Liver (tissue), 9 donors: ENCODE data around the gene PCMTD2. TPM values are rescaled to one million over a fixed set of nuclear protein-coding genes. Genes with fewer than 3 reads are reported as not detected.

Source experiments
- DNase-seq: peaks from one replicate; pipeline ENCODE4 v3.0.0-alpha.2; 2017; ENCODE audit warnings: low spot score
- H3K27ac ChIP-seq, 2 donors: one replicate each; pipeline ENCODE4 v1.7.0; 2013; ENCODE audit warnings: inconsistent platforms in 2 of 2, low read length in 2 of 2, control low read depth in 1 of 2, low read depth in 1 of 2, mild to moderate bottlenecking in 1 of 2
- H3K27me3 ChIP-seq, 4 donors: one replicate each; pipeline versions ENCODE4 v1.6.1 to v1.7.0; 2013; ENCODE audit warnings: low read length in 3 of 4, inconsistent platforms in 1 of 4, mild to moderate bottlenecking in 1 of 4, moderate library complexity in 1 of 4; ENCODE audit not compliant: control insufficient read depth in 4 of 4, insufficient read depth in 4 of 4
- H3K36me3 ChIP-seq, 4 donors: one replicate each; pipeline versions ENCODE4 v1.6.1 to v1.7.0; 2013; ENCODE audit warnings: low read length in 3 of 4, mild to moderate bottlenecking in 3 of 4, low read depth in 1 of 4, moderate library complexity in 1 of 4; ENCODE audit not compliant: control insufficient read depth in 4 of 4, insufficient read depth in 3 of 4
- H3K4me1 ChIP-seq, 4 donors: one replicate each; pipeline versions ENCODE4 v1.6.1 to v1.7.0; 2013; ENCODE audit warnings: low read length in 3 of 4, mild to moderate bottlenecking in 3 of 4, moderate library complexity in 1 of 4; ENCODE audit not compliant: control insufficient read depth in 4 of 4, insufficient read depth in 4 of 4
- H3K4me3 ChIP-seq, 3 donors: one replicate each; pipeline versions ENCODE4 v1.6.1 to v1.7.0; 2013; ENCODE audit warnings: low read length in 3 of 3, control low read depth in 1 of 3, low read depth in 1 of 3, mild to moderate bottlenecking in 1 of 3
- H3K9ac ChIP-seq, 2 donors: one replicate each; pipeline ENCODE4 v1.7.0; 2013; ENCODE audit warnings: low read length in 2 of 2, mild to moderate bottlenecking in 2 of 2, moderate library complexity in 2 of 2, control low read depth in 1 of 2, low read depth in 1 of 2
- H3K9me3 ChIP-seq, 4 donors: one replicate each; pipeline versions ENCODE4 v1.6.1 to v1.7.0; 2013; ENCODE audit warnings: low read length in 3 of 4; ENCODE audit not compliant: control insufficient read depth in 4 of 4
- ATF3 ChIP-seq: IDR thresholded peaks from 2 replicates; pipeline ENCODE4 v1.6.1; 2016; ENCODE audit warnings: antibody characterized with exemption
- CTCF ChIP-seq: fragments of 150-350 bp; IDR thresholded peaks from 2 replicates; pipeline ENCODE4 v1.5.1; 2017; ENCODE audit warnings: improper control_type of control experiment, low read depth, low read length; ENCODE audit not compliant: missing input control
- EGR1 ChIP-seq, 2 donors: IDR thresholded peaks; 2 replicates each; pipeline ENCODE4 v1.6.1; 2016 to 2018; ENCODE audit warnings: antibody characterized with exemption in 2 of 2, low read depth in 2 of 2
- FOXA1 ChIP-seq: IDR thresholded peaks from 2 replicates; pipeline ENCODE4 v1.6.1; 2016; ENCODE audit warnings: antibody characterized with exemption
- GABPA ChIP-seq, 2 donors: IDR thresholded peaks in 1 of 2; conservative IDR thresholded peaks in 1 of 2; 2 replicates each; pipeline ENCODE4 v1.6.1; 2016; ENCODE audit warnings: antibody characterized with exemption in 2 of 2, mild to moderate bottlenecking in 1 of 2, moderate library complexity in 1 of 2
- HNF4A ChIP-seq, 2 donors: conservative IDR thresholded peaks; 2 replicates each; pipeline ENCODE4 v1.6.1; 2016; ENCODE audit warnings: antibody characterized with exemption in 2 of 2, mild to moderate bottlenecking in 2 of 2
- HNF4G ChIP-seq: IDR thresholded peaks from 2 replicates; pipeline ENCODE4 v1.6.1; 2016; ENCODE audit warnings: antibody characterized with exemption
- MAX ChIP-seq: IDR thresholded peaks from 2 replicates; pipeline ENCODE4 v1.6.1; 2016; ENCODE audit warnings: antibody characterized with exemption
- RAD21 ChIP-seq, 2 donors: IDR thresholded peaks; 2 replicates each; pipeline ENCODE4 v1.6.1; 2016; ENCODE audit warnings: antibody characterized with exemption in 2 of 2, mild to moderate bottlenecking in 2 of 2
- RXRA ChIP-seq, 2 donors: IDR thresholded peaks; 2 replicates each; pipeline ENCODE4 v1.6.1; 2017 to 2018; ENCODE audit warnings: antibody characterized with exemption in 2 of 2, mild to moderate bottlenecking in 1 of 2
- SP1 ChIP-seq: IDR thresholded peaks from 2 replicates; pipeline ENCODE4 v1.6.1; 2018; ENCODE audit warnings: antibody characterized with exemption, mild to moderate bottlenecking
- TAF1 ChIP-seq: conservative IDR thresholded peaks from 2 replicates; pipeline ENCODE4 v1.6.1; 2016; ENCODE audit warnings: antibody characterized with exemption, mild to moderate bottlenecking
- YY1 ChIP-seq: IDR thresholded peaks from 2 replicates; pipeline ENCODE4 v1.6.1; 2016; ENCODE audit warnings: antibody characterized with exemption, mild to moderate bottlenecking
- ZBTB33 ChIP-seq: IDR thresholded peaks from 2 replicates; pipeline ENCODE4 v1.6.1; 2016; ENCODE audit warnings: antibody characterized with exemption
- WGBS: extraction: QIAGEN DNeasy Blood & Tissue Kit; methylation state at CpG from one replicate; pipeline ENCODE4 v1.1.7; 2013; 5-methylcytosine and 5-hydroxymethylcytosine counted together
- polyA plus RNA-seq, 2 donors: library from polyadenylated mRNA; stranded (reverse) in 1 of 2; unstranded in 1 of 2; fragments of 200-250 nt in 1 of 2; fragments of >200 nt in 1 of 2; fragmentation: Nextera tagmentation in 1 of 2; extraction: Ambion mirVana in 1 of 2; gene quantifications; one replicate each; pipeline versions ENCODE4 v1.2.1 to v1.2.3, GENCODE V29; 2013 to 2015
- total RNA-seq, 2 donors: library from RNA; depleted of rRNA; stranded (reverse); fragments of >200 nt; gene quantifications; one replicate each; pipeline ENCODE4 v1.2.3, GENCODE V29; 2014
- donor health status: healthy.
- donor health status: healthy.
- donor health status: healthy.
- donor health status: healthy.
- donor health status: healthy.

PCMTD2 gene
- total and polyA plus RNA-seq, 4 donors, result 12.7 to 74.4 (median 25.4) TPM

- no peaks in the 10 kb centered on the region for H3K36me3 ChIP-seq
- H3K27ac ChIP-seq, result no peak overlapping the region
- no peaks in the 10 kb centered on the region for H3K27me3 ChIP-seq
- no peak for TF ChIP-seq RAD21 (IDR thresholded peaks at IDR 0.05)
- TF ChIP-seq MAX, result no peak
- no peak for TF ChIP-seq TAF1
- TF ChIP-seq HNF4A (conservative IDR thresholded peaks at IDR 0.05), result no peak
- no peak for TF ChIP-seq EGR1 (IDR thresholded peaks at IDR 0.05; ENCODE audit: low read depth in 2 of 2)
- TF ChIP-seq ATF3, result no peak
- no peaks in the 10 kb centered on the region for H3K9me3 ChIP-seq
- WGBS, result 96% methylated on average over 27 of the region's 27 CpGs
- peaks cover 10 to 23% (median 20%) of the 10 kb centered on the region in 4 donors for H3K4me1 ChIP-seq
- H3K4me3 ChIP-seq, result no peak overlapping the region
- no peak overlapping the region for H3K9ac ChIP-seq
- DNase-seq, result no peak
Measured at GRCh38 chr20:64231621-64232550, 23.7 kb upstream of the PCMTD2 start.

GRCh38 chr20:64232794-64233193, 22.8 kb upstream of the PCMTD2 start:
- H3K4me3 ChIP-seq, result no peak overlapping the region
- no peaks in the 10 kb centered on the region for H3K36me3 ChIP-seq
- H3K27ac ChIP-seq, result no peak overlapping the region
- H3K27me3 ChIP-seq, result no peaks in the 10 kb centered on the region
- 49% methylated on average over 3 of the region's 3 CpGs for WGBS
- H3K9me3 ChIP-seq, result no peaks in the 10 kb centered on the region
- H3K4me1 ChIP-seq, result peaks cover 19 to 30% (median 28%) of the 10 kb centered on the region in 4 donors
- DNase-seq, result no peak
- no peak overlapping the region for H3K9ac ChIP-seq
- no peak for TF ChIP-seq RXRA (IDR thresholded peaks at IDR 0.05)
- TF ChIP-seq CTCF, result no peak
- no peak for TF ChIP-seq FOXA1
- TF ChIP-seq YY1, result no peak
- no peak for TF ChIP-seq GABPA (IDR thresholded peaks at IDR 0.05 in 1 of 2, conservative IDR thresholded peaks at IDR 0.05 in 1 of 2)
- TF ChIP-seq SP1, result no peak

GRCh38 chr20:64233725-64234124, 21.8 kb upstream of the PCMTD2 start:
- H3K4me3 ChIP-seq, result no peak overlapping the region
- H3K4me1 ChIP-seq, result peaks cover 25 to 37% (median 32%) of the 10 kb centered on the region in 4 donors
- H3K9me3 ChIP-seq, result no peaks in the 10 kb centered on the region
- DNase-seq, result no peak
- no peaks in the 10 kb centered on the region for H3K27me3 ChIP-seq
- H3K9ac ChIP-seq, result no peak overlapping the region
- 36% methylated on average over 5 of the region's 5 CpGs for WGBS
- peak overlapping the region; percentile 72 to 93 for H3K27ac ChIP-seq
- H3K36me3 ChIP-seq, result no peaks in the 10 kb centered on the region
- TF ChIP-seq GABPA (IDR thresholded peaks at IDR 0.05 in 1 of 2, conservative IDR thresholded peaks at IDR 0.05 in 1 of 2), result peak in 1 of 2 donors; percentile 18
- no peak for TF ChIP-seq HNF4G
- peak; percentile 48 to 66 for TF ChIP-seq RAD21 (IDR thresholded peaks at IDR 0.05)
- no peak for TF ChIP-seq ZBTB33
- peak; percentile 74 for TF ChIP-seq SP1
- TF ChIP-seq FOXA1, result peak; percentile 34
- no peak for TF ChIP-seq TAF1
- no peak for TF ChIP-seq EGR1 (IDR thresholded peaks at IDR 0.05; ENCODE audit: low read depth in 2 of 2)
- TF ChIP-seq RXRA (IDR thresholded peaks at IDR 0.05), result peak; percentile 65 to 91
- peak; percentile 58 to 76 for TF ChIP-seq HNF4A (conservative IDR thresholded peaks at IDR 0.05)
- peak; percentile 85 for TF ChIP-seq YY1
- TF ChIP-seq MAX, result no peak
- TF ChIP-seq CTCF, result no peak
